Measurements from ENCODE around the gene DVL3. TPM values are rescaled to one million over a fixed set of nuclear protein-coding genes. Genes with fewer than 3 reads are reported as not detected.

Gene DVL3
- total and polyA plus RNA-seq, 4 donors: 8.6 to 26.3 (median 17.4) TPM

DNA sequence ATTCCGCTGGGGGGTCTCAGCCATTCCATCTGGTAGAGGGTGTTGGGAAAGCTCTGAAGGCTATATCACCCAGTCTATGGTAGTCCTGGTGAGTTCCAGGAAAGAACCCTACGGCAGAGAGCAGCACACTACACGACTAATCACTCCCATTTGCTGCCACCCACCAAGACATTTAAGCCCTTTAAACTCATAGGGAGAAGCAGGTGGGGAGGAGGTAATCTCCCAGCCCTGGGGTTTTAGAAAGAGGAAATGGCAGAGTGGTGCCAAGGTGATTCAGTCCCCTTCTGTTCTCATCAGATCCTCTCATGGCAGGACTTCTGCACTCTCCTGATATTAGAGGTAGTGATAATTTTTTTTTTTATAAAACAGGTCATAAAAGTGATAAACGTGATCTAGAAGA, 63.6 kb downstream of the DVL3 start:
- 58% methylated on average over 4 of the region's 4 CpGs for WGBS
- no peak overlapping the region for H3K9ac ChIP-seq (ENCODE audit: low read depth in 1 of 2, low read length in 2 of 2)
- no peaks in the 10 kb centered on the region for H3K27me3 ChIP-seq (ENCODE audit: control insufficient read depth in 4 of 4, insufficient read depth in 4 of 4, low read length in 3 of 4)
- no peaks in the 10 kb centered on the region for H3K9me3 ChIP-seq (ENCODE audit: control insufficient read depth in 4 of 4, low read length in 3 of 4)
- H3K4me1 ChIP-seq (ENCODE audit: control insufficient read depth in 4 of 4, insufficient read depth in 4 of 4, low read length in 3 of 4): no peaks in the 10 kb centered on the region
- TF ChIP-seq HNF4G (IDR thresholded peaks at IDR 0.05): no peak
- TF ChIP-seq GABPA (IDR thresholded peaks at IDR 0.05 in 1 of 2, conservative IDR thresholded peaks at IDR 0.05 in 1 of 2): no peak
- TF ChIP-seq FOXA2 (IDR thresholded peaks at IDR 0.05): no peak
- TF ChIP-seq, protein P1, sequence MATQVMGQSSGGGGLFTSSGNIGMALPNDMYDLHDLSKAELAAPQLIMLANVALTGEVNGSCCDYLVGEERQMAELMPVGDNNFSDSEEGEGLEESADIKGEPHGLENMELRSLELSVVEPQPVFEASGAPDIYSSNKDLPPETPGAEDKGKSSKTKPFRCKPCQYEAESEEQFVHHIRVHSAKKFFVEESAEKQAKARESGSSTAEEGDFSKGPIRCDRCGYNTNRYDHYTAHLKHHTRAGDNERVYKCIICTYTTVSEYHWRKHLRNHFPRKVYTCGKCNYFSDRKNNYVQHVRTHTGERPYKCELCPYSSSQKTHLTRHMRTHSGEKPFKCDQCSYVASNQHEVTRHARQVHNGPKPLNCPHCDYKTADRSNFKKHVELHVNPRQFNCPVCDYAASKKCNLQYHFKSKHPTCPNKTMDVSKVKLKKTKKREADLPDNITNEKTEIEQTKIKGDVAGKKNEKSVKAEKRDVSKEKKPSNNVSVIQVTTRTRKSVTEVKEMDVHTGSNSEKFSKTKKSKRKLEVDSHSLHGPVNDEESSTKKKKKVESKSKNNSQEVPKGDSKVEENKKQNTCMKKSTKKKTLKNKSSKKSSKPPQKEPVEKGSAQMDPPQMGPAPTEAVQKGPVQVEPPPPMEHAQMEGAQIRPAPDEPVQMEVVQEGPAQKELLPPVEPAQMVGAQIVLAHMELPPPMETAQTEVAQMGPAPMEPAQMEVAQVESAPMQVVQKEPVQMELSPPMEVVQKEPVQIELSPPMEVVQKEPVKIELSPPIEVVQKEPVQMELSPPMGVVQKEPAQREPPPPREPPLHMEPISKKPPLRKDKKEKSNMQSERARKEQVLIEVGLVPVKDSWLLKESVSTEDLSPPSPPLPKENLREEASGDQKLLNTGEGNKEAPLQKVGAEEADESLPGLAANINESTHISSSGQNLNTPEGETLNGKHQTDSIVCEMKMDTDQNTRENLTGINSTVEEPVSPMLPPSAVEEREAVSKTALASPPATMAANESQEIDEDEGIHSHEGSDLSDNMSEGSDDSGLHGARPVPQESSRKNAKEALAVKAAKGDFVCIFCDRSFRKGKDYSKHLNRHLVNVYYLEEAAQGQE (IDR thresholded peaks at IDR 0.05): no peak
- TF ChIP-seq, protein P2, sequence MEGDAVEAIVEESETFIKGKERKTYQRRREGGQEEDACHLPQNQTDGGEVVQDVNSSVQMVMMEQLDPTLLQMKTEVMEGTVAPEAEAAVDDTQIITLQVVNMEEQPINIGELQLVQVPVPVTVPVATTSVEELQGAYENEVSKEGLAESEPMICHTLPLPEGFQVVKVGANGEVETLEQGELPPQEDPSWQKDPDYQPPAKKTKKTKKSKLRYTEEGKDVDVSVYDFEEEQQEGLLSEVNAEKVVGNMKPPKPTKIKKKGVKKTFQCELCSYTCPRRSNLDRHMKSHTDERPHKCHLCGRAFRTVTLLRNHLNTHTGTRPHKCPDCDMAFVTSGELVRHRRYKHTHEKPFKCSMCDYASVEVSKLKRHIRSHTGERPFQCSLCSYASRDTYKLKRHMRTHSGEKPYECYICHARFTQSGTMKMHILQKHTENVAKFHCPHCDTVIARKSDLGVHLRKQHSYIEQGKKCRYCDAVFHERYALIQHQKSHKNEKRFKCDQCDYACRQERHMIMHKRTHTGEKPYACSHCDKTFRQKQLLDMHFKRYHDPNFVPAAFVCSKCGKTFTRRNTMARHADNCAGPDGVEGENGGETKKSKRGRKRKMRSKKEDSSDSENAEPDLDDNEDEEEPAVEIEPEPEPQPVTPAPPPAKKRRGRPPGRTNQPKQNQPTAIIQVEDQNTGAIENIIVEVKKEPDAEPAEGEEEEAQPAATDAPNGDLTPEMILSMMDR (IDR thresholded peaks at IDR 0.05; ENCODE audit: low read depth, low read length, missing input control): no peak
- TF ChIP-seq, protein P3, sequence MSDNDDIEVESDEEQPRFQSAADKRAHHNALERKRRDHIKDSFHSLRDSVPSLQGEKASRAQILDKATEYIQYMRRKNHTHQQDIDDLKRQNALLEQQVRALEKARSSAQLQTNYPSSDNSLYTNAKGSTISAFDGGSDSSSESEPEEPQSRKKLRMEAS (IDR thresholded peaks at IDR 0.05): no peak
- TF ChIP-seq JUND (IDR thresholded peaks at IDR 0.05): no peak
- no peak overlapping the region for H3K27ac ChIP-seq (ENCODE audit: low read depth in 1 of 2, low read length in 2 of 2)
- no peak overlapping the region for H3K4me3 ChIP-seq (ENCODE audit: low read depth in 1 of 3, low read length in 3 of 3)
- no peaks in the 10 kb centered on the region for H3K36me3 ChIP-seq (ENCODE audit: control insufficient read depth in 4 of 4, insufficient read depth in 3 of 4, low read depth in 1 of 4, low read length in 3 of 4)
- no peak for DNase-seq (ENCODE audit: low spot score)

DNA sequence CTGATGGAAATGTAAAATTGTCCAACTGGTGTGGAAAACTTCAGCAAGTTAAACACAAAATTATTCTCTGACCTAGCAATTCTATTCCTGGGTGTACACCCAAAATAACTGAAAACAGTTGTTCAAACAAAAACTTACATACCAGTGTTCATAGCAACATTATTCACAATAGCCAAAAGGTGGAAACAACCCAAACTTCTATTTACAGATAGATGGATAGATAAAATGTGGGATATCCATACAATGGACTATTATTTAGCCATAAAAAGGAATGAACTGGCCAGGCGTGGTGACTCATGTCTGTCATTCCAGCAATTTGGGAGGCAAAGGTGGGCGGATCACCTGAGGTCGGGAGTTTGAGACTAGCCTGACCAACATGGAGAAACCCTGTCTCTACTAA, 67.3 kb downstream of the DVL3 start:
- Histone ChIP-seq H3K36me3 (ENCODE audit: control insufficient read depth in 4 of 4, insufficient read depth in 3 of 4, low read depth in 1 of 4, low read length in 3 of 4) (no peaks in the 10 kb centered on the region), H3K27ac (ENCODE audit: low read depth in 1 of 2, low read length in 2 of 2) (no peak overlapping the region), H3K4me3 (ENCODE audit: low read depth in 1 of 3, low read length in 3 of 3) (no peak overlapping the region), H3K27me3 (ENCODE audit: control insufficient read depth in 4 of 4, insufficient read depth in 4 of 4, low read length in 3 of 4) (no peaks in the 10 kb centered on the region), H3K9me3 (ENCODE audit: control insufficient read depth in 4 of 4, low read length in 3 of 4) (no peaks in the 10 kb centered on the region), H3K4me1 (ENCODE audit: control insufficient read depth in 4 of 4, insufficient read depth in 4 of 4, low read length in 3 of 4) (no peaks in the 10 kb centered on the region), H3K9ac (ENCODE audit: low read depth in 1 of 2, low read length in 2 of 2) (no peak overlapping the region)
- 72% methylated on average over 3 of the region's 3 CpGs for WGBS
- no peak for DNase-seq (ENCODE audit: low spot score)
- TF ChIP-seq FOXA2 (IDR thresholded peaks at IDR 0.05) (no peak), JUND (IDR thresholded peaks at IDR 0.05) (no peak), TAF1 (conservative IDR thresholded peaks at IDR 0.05) (no peak), YY1 (IDR thresholded peaks at IDR 0.05) (no peak), RXRA (IDR thresholded peaks at IDR 0.05) (no peak), HNF4A (conservative IDR thresholded peaks at IDR 0.05) (no peak), HNF4G (IDR thresholded peaks at IDR 0.05) (no peak), SP1 (IDR thresholded peaks at IDR 0.05) (no peak)
- TF ChIP-seq, protein P1 (IDR thresholded peaks at IDR 0.05): no peak
- TF ChIP-seq, protein P3 (IDR thresholded peaks at IDR 0.05): no peak

Other genes with a start within 250 kb of the DVL3 start
- 10 to 100 TPM; 12.5 to 35.7 TPM for gene ABCC5, start 137.5 kb upstream of the DVL3 start, total RNA-seq
- 1 to 10 TPM; 2.8 to 3.7 TPM for gene ABCC5, start 137.5 kb upstream of the DVL3 start, polyA plus RNA-seq
- not detected for gene HTR3D, start 123.6 kb upstream of the DVL3 start, total RNA-seq
- gene HTR3D, start 123.6 kb upstream of the DVL3 start, polyA plus RNA-seq: not detected
- gene HTR3C, start 102.3 kb upstream of the DVL3 start, total RNA-seq: not detected
- gene HTR3C, start 102.3 kb upstream of the DVL3 start, polyA plus RNA-seq: not detected
- gene HTR3E, start 58.3 kb upstream of the DVL3 start, total RNA-seq: not detected
- not detected for gene HTR3E, start 58.3 kb upstream of the DVL3 start, polyA plus RNA-seq
- gene EIF2B5, start 20.0 kb upstream of the DVL3 start, total RNA-seq: 10 to 100 TPM; 28.2 to 34.3 TPM
- 10 to 100 TPM; 19.0 to 20.6 TPM for gene EIF2B5, start 20.0 kb upstream of the DVL3 start, polyA plus RNA-seq
- gene AP2M1, start 19.5 kb downstream of the DVL3 start, total RNA-seq: 100 to 1,000 TPM; 114 to 200 TPM
- 100 to 1,000 TPM in 1 of 2 donors, 10 to 100 TPM in 1; 71.9 to 155 TPM for gene AP2M1, start 19.5 kb downstream of the DVL3 start, polyA plus RNA-seq
- 10 to 100 TPM; 28.1 to 59.2 TPM for gene ABCF3, start 30.8 kb downstream of the DVL3 start, total RNA-seq
- gene ABCF3, start 30.8 kb downstream of the DVL3 start, polyA plus RNA-seq: 10 to 100 TPM; 29.7 to 37.8 TPM
- under 1 TPM; under 0.01 to 0.14 TPM for gene VWA5B2, start 74.2 kb downstream of the DVL3 start, total RNA-seq
- gene VWA5B2, start 74.2 kb downstream of the DVL3 start, polyA plus RNA-seq: under 1 TPM in 1 of 2 donors, not detected in 1; 0.08 TPM
- 10 to 100 TPM; 27.7 to 64.5 TPM for gene ALG3, start 93.6 kb downstream of the DVL3 start, total RNA-seq
- gene ALG3, start 93.6 kb downstream of the DVL3 start, polyA plus RNA-seq: 10 to 100 TPM; 64.4 to 78.6 TPM
- gene EEF1AKMT4, start 94.3 kb downstream of the DVL3 start, total RNA-seq: 10 to 100 TPM in 1 of 2 donors, 1 to 10 TPM in 1; 2.1 to 11.0 TPM
- 10 to 100 TPM; 10.6 to 13.9 TPM for gene EEF1AKMT4, start 94.3 kb downstream of the DVL3 start, polyA plus RNA-seq
- gene CAMK2N2, start 106.2 kb downstream of the DVL3 start, total RNA-seq: not detected
- gene CAMK2N2, start 106.2 kb downstream of the DVL3 start, polyA plus RNA-seq: under 1 TPM in 1 of 2 donors, not detected in 1; 0.61 TPM
- gene ECE2, start 120.6 kb downstream of the DVL3 start, total RNA-seq: not detected
- gene ECE2, start 120.6 kb downstream of the DVL3 start, polyA plus RNA-seq: not detected
- 100 to 1,000 TPM; 200 to 213 TPM for gene PSMD2, start 143.9 kb downstream of the DVL3 start, total RNA-seq
- gene PSMD2, start 143.9 kb downstream of the DVL3 start, polyA plus RNA-seq: 100 to 1,000 TPM in 1 of 2 donors, 10 to 100 TPM in 1; 77.5 to 122 TPM
- 100 to 1,000 TPM; 162 to 329 TPM for gene EIF4G1, start 159.2 kb downstream of the DVL3 start, total RNA-seq
- 100 to 1,000 TPM; 140 to 253 TPM for gene EIF4G1, start 159.2 kb downstream of the DVL3 start, polyA plus RNA-seq
- 1 to 10 TPM; 3.5 to 5.7 TPM for gene FAM131A, start 182.2 kb downstream of the DVL3 start, total RNA-seq
- 1 to 10 TPM in 1 of 2 donors, under 1 TPM in 1; 0.81 to 1.9 TPM for gene FAM131A, start 182.2 kb downstream of the DVL3 start, polyA plus RNA-seq
- 1 to 10 TPM; 3.6 to 3.9 TPM for gene CLCN2, start 206.2 kb downstream of the DVL3 start, total RNA-seq
- gene CLCN2, start 206.2 kb downstream of the DVL3 start, polyA plus RNA-seq: 1 to 10 TPM; 1.1 to 1.6 TPM
- gene POLR2H, start 206.3 kb downstream of the DVL3 start, total RNA-seq: 10 to 100 TPM; 25.7 to 55.7 TPM
- gene POLR2H, start 206.3 kb downstream of the DVL3 start, polyA plus RNA-seq: 10 to 100 TPM; 43.1 to 43.9 TPM
- 1 to 10 TPM; 3.9 to 6.0 TPM for gene THPO, start 222.8 kb downstream of the DVL3 start, total RNA-seq
- 10 to 100 TPM; 11.9 to 14.4 TPM for gene THPO, start 222.8 kb downstream of the DVL3 start, polyA plus RNA-seq
- gene CHRD, start 224.7 kb downstream of the DVL3 start, total RNA-seq: 10 to 100 TPM; 21.7 to 66.4 TPM
- gene CHRD, start 224.7 kb downstream of the DVL3 start, polyA plus RNA-seq: 10 to 100 TPM in 1 of 2 donors, 1 to 10 TPM in 1; 9.2 to 48.1 TPM